Transverse colon (tissue), 4 donors: ENCODE results near the gene LSM3. TPM values are rescaled to one million over a fixed set of nuclear protein-coding genes. Genes with fewer than 3 reads are reported as not detected.

Source experiments
- DNase-seq: peaks from one replicate; pipeline ENCODE4 v3.0.0-alpha.2; 2019
- H3K27ac ChIP-seq, 4 donors: fragments of 200-600 bp; sonication (generic); 2 replicates each; pipeline ENCODE4 v1.5.1; 2016 to 2018; ENCODE audit warnings: inconsistent platforms in 4 of 4
- H3K27me3 ChIP-seq: fragments of 200-600 bp; sonication (generic); 2 replicates; pipeline ENCODE4 v1.5.1; 2017; ENCODE audit warnings: inconsistent platforms
- H3K36me3 ChIP-seq, 4 donors: fragments of 200-600 bp; sonication (generic); 2 replicates each; pipeline ENCODE4 v1.5.1; 2017 to 2019; ENCODE audit warnings: inconsistent platforms in 4 of 4
- H3K4me1 ChIP-seq, 4 donors: fragments of 200-600 bp; sonication (generic); 2 replicates each; pipeline ENCODE4 v1.5.1; 2017 to 2020; ENCODE audit warnings: inconsistent platforms in 4 of 4
- H3K4me3 ChIP-seq, 4 donors: fragments of 200-600 bp; sonication (generic); 1 replicate in 1 of 4; 2 replicates in 3 of 4; pipeline versions ENCODE4 v1.5.1 to v1.6.1; 2017 to 2019; ENCODE audit warnings: inconsistent platforms in 4 of 4
- H3K9me3 ChIP-seq, 2 donors: fragments of 200-600 bp; sonication (generic); 2 replicates each; pipeline ENCODE4 v1.5.1; 2017 to 2019; ENCODE audit warnings: inconsistent platforms in 2 of 2
- CTCF ChIP-seq, 5 experiments: fragments of 200-600 bp in 3 of 5; fragments of 450-650 bp in 2 of 5; sonication (generic) in 3 of 5; IDR thresholded peaks; 1 replicate in 2 of 5; 2 replicates in 3 of 5; pipeline ENCODE4 v1.5.1; 2016 to 2017; ENCODE audit warnings: antibody characterized with exemption in 5 of 5, inconsistent platforms in 3 of 5, mild to moderate bottlenecking in 2 of 5, moderate library complexity in 1 of 5
- EP300 ChIP-seq: sonication (generic); formaldehyde crosslinking; IDR thresholded peaks from one replicate; pipeline ENCODE4 v1.6.1; 2017; ENCODE audit warnings: antibody characterized with exemption, low read depth
- POLR2A ChIP-seq: fragments of 450-650 bp; IDR thresholded peaks from one replicate; pipeline ENCODE4 v1.6.1; 2016; ENCODE audit warnings: antibody characterized with exemption, mild to moderate bottlenecking, moderate library complexity
- POLR2AphosphoS5 ChIP-seq, 3 donors: sonication (generic); formaldehyde crosslinking; IDR thresholded peaks; one replicate each; pipeline ENCODE4 v1.6.1; 2016; ENCODE audit warnings: antibody characterized with exemption in 3 of 3
- WGBS, 2 donors: methylation state at CpG; one replicate each; pipeline ENCODE4 v1.1.5; 2018; ENCODE audit warnings: low coverage in 1 of 2; 5-methylcytosine and 5-hydroxymethylcytosine counted together
- in situ Hi-C, 4 donors: fragments of 200-750 bp; cut with MboI; loops; one replicate each; pipeline versions ENCODE4 v1.15.0 to v1.15.1; 2017; ENCODE audit warnings: low sequenced_read_pairs in 3 of 4, low pct_ligation_motif_present in 1 of 4, low pct_unique_long_range_greater_than_20kb in 1 of 4
- intact Hi-C: fragments of 100-400 bp; cut with DNase I; formaldehyde crosslinking; loops from one replicate; pipeline ENCODE4 v1.15.1; 2023; ENCODE audit warnings: low total_unique reads
- total RNA-seq, 4 donors: library from RNA; depleted of rRNA; stranded (reverse); fragments of >200 nt; gene quantifications; one replicate each; pipeline ENCODE4 v1.1.0, GENCODE V29; 2016

Gene LSM3
- total RNA-seq, 4 donors from 2014 or later, result 5.6 to 9.6 (median 8.0) TPM

GRCh38 chr3:14194865-14195264 is 16.2 kb downstream of the LSM3 start:
- intact Hi-C loops (no loop called here), in situ Hi-C loops (loop anchor here in 2 of 4 donors (10.0 to 25.0 kb wide), 2 partner anchors 270 to 467 kb away; partner anchors contain the start of gene CCDC174 (in 1 of the 2))
- WGBS, 2 donors, result 85 to 90% methylated on average over 2 to 4 of the region's 4 CpGs
- no peak overlapping the region for H3K27ac ChIP-seq
- no peak overlapping the region for H3K4me3 ChIP-seq
- peaks cover 0 to 10% (median 0%) of the 10 kb centered on the region in 4 donors for H3K36me3 ChIP-seq
- H3K27me3 ChIP-seq, result no peaks in the 10 kb centered on the region
- H3K4me1 ChIP-seq, result no peaks in the 10 kb centered on the region
- TF ChIP-seq CTCF (IDR thresholded peaks at IDR 0.05), result no peak
- no peaks in the 10 kb centered on the region for H3K9me3 ChIP-seq
- no peak for DNase-seq

- Histone ChIP-seq H3K27ac (no peak overlapping the region), H3K9me3 (no peaks in the 10 kb centered on the region), H3K4me1 (peaks cover 5 to 16% (median 10%) of the 10 kb centered on the region in 4 donors), H3K4me3 (no peak overlapping the region), H3K36me3 (peaks cover 0 to 10% (median 0%) of the 10 kb centered on the region in 4 donors), H3K27me3 (no peaks in the 10 kb centered on the region)
- WGBS, 2 donors, result 78 to 90% methylated on average over 2 to 4 of the region's 4 CpGs
- intact Hi-C loops (loop anchor here (5.0 kb wide), 1 partner anchor 268 kb away; no protein-coding TSS in a partner anchor), in situ Hi-C loops (loop anchor here in 2 of 4 donors (5.0 to 25.0 kb wide), 3 partner anchors 265 to 463 kb away; partner anchors contain the start of gene CCDC174 (in 1 of the 2))
- TF ChIP-seq EP300, result no peak
- no peak for TF ChIP-seq CTCF (IDR thresholded peaks at IDR 0.05)
- no peak for TF ChIP-seq POLR2A
- no peak for TF ChIP-seq POLR2AphosphoS5 (IDR thresholded peaks at IDR 0.05)
- DNase-seq, result no peak
These were observed 21.0 kb downstream of the LSM3 start for GRCh38 chr3:14199641-14200040.

- H3K36me3 ChIP-seq, result peaks cover 0 to 10% (median 0%) of the 10 kb centered on the region in 4 donors
- H3K27ac ChIP-seq, result no peak overlapping the region
- no peak overlapping the region for H3K4me3 ChIP-seq
- 78 to 92% methylated on average over 2 to 4 of the region's 4 CpGs for WGBS, 2 donors
- H3K27me3 ChIP-seq, result no peaks in the 10 kb centered on the region
- DNase-seq, result no peak
- H3K4me1 ChIP-seq, result peaks cover 5 to 23% (median 13%) of the 10 kb centered on the region in 4 donors
- TF ChIP-seq POLR2A (no peak), POLR2AphosphoS5 (IDR thresholded peaks at IDR 0.05) (no peak), CTCF (IDR thresholded peaks at IDR 0.05) (no peak), EP300 (no peak)
- H3K9me3 ChIP-seq, result no peaks in the 10 kb centered on the region
- in situ Hi-C loops (loop anchor here in 1 of 4 donors (5.0 kb wide), 1 partner anchor 277 kb away; no protein-coding TSS in a partner anchor), intact Hi-C loops (loop anchor here (5.0 kb wide), 1 partner anchor 267 kb away; no protein-coding TSS in a partner anchor)
These were observed 21.7 kb downstream of the LSM3 start for GRCh38 chr3:14200276-14200675.

GRCh38 chr3:14200841-14201240 is 22.2 kb downstream of the LSM3 start:
- Histone ChIP-seq H3K9me3 (no peaks in the 10 kb centered on the region), H3K27me3 (no peaks in the 10 kb centered on the region), H3K36me3 (peaks cover 0 to 10% (median 0%) of the 10 kb centered on the region in 4 donors), H3K4me1 (peaks cover 5 to 25% (median 13%) of the 10 kb centered on the region in 4 donors), H3K27ac (no peak overlapping the region), H3K4me3 (no peak overlapping the region)
- 83 to 85% methylated on average over 3 to 4 of the region's 4 CpGs for WGBS, 2 donors
- intact Hi-C loops, result loop anchor here (5.0 kb wide), 1 partner anchor 266 kb away; no protein-coding TSS in a partner anchor
- in situ Hi-C loops, result loop anchor here in 1 of 4 donors (5.0 kb wide), 1 partner anchor 276 kb away; no protein-coding TSS in a partner anchor
- no peak for DNase-seq
- TF ChIP-seq POLR2A, result no peak
- TF ChIP-seq CTCF (IDR thresholded peaks at IDR 0.05), result no peak
- no peak for TF ChIP-seq POLR2AphosphoS5 (IDR thresholded peaks at IDR 0.05)
- TF ChIP-seq EP300, result no peak
